Psoas muscle (tissue), 8 donors: ENCODE results near the gene DUSP10. TPM values are rescaled to one million over a fixed set of nuclear protein-coding genes. Genes with fewer than 3 reads are reported as not detected.
A peak's percentile ranks its signal among the peaks of the same experiment; 100 is the strongest.

Source experiments
- ATAC-seq, 4 donors: fragments of 200-7000 bp; cut with Tn5 transposase; one replicate each; pipeline ENCODE4 v1.9.1; 2020; ENCODE audit warnings: moderate library complexity in 3 of 4, mild to moderate bottlenecking in 2 of 4
- DNase-seq, 2 donors: peaks; one replicate each; pipeline ENCODE4 v3.0.0-alpha.2; 2020
- H3K27ac ChIP-seq: fragments of 200-600 bp; one replicate; pipeline ENCODE4 v1.8.0; 2022
- H3K27me3 ChIP-seq, 3 donors: fragments of 200-600 bp in 1 of 3; one replicate each; pipeline versions ENCODE4 v1.6.1 to v1.8.0; 2013 to 2022; ENCODE audit warnings: low read length in 2 of 3, mild to moderate bottlenecking in 2 of 3, moderate library complexity in 1 of 3; ENCODE audit not compliant: insufficient read depth in 3 of 3
- H3K36me3 ChIP-seq, 2 donors: fragments of 200-600 bp in 1 of 2; one replicate each; pipeline versions ENCODE4 v1.6.1 to v1.8.0; 2013 to 2022; ENCODE audit warnings: low read depth in 1 of 2, mild to moderate bottlenecking in 1 of 2, moderate library complexity in 1 of 2; ENCODE audit not compliant: insufficient read depth in 1 of 2
- H3K4me1 ChIP-seq: fragments of 200-600 bp; one replicate; pipeline ENCODE4 v1.8.0; 2022
- H3K4me3 ChIP-seq: fragments of 200-600 bp; one replicate; pipeline ENCODE4 v1.8.0; 2022; ENCODE audit warnings: mild to moderate bottlenecking
- H3K9me3 ChIP-seq: fragments of 200-600 bp; one replicate; pipeline ENCODE4 v1.8.0; 2022
- WGBS, 3 donors: extraction: QIAGEN DNeasy Blood & Tissue Kit; methylation state at CpG; one replicate each; pipeline versions ENCODE4 v1.1.6 to v1.1.7; 2013; 5-methylcytosine and 5-hydroxymethylcytosine counted together
- intact Hi-C, 2 donors: fragments of 100-400 bp; cut with DNase I; formaldehyde crosslinking; loops; one replicate each; pipeline versions ENCODE4 v1.11.0 to v1.14.2; 2022
- polyA plus RNA-seq, 3 donors: library from polyadenylated mRNA; stranded (reverse); fragments of 200-250 nt; gene quantifications; one replicate each; pipeline ENCODE4 v1.2.3, GENCODE V29; 2013
- total RNA-seq, 4 donors: library from RNA; stranded (reverse); fragmentation: NEBNext Ultra II Directional in 2 of 4; extraction: Animal tissue kit (Norgen Biotek cat#: 25700) in 2 of 4; gene quantifications; one replicate each; pipeline versions ENCODE4 v1.2.1 to v1.2.4, GENCODE V29; 2021 to 2023
- TF ChIP-seq, protein P1 (sequence below): fragments of 200-600 bp; IDR thresholded peaks from one replicate; pipeline ENCODE4 v1.8.0; 2022; ENCODE audit warnings: antibody characterized with exemption
- donor health status: healthy with polysubstance abuse.
- donor health status: DM: no; HTN: no; CAD: no; lungs with moderate emphysema.
- donor health status: Bipolar disorder and iron deficiency.
- donor health status: healthy.
- donor health status: DM: yes; HTN: yes; CAD: no.
- donor health status: DM: no; HTN: no; CAD: no.
- donor health status: DM: no; HTN: no; CAD: no.
- donor health status: DM: yes; HTN: yes; CAD: no.

The DUSP10 gene
- total and polyA plus RNA-seq, 7 donors, result 4.7 to 15.5 (median 5.9) TPM

- Histone ChIP-seq H3K9me3 (no peaks in the 10 kb centered on the region), H3K4me1 (peaks cover 78% of the 10 kb centered on the region), H3K27me3 (no peaks in the 10 kb centered on the region), H3K36me3 (no peaks in the 10 kb centered on the region), H3K4me3 (no peak overlapping the region), H3K27ac (peak overlapping the region; percentile 71)
- 42 to 76% (median 59%) methylated on average over 1 of the region's 1 CpG for WGBS, 3 donors
- DNase-seq (no peak), ATAC-seq (no peak)
- intact Hi-C loops, result no loop called here
- TF ChIP-seq, protein P1, sequence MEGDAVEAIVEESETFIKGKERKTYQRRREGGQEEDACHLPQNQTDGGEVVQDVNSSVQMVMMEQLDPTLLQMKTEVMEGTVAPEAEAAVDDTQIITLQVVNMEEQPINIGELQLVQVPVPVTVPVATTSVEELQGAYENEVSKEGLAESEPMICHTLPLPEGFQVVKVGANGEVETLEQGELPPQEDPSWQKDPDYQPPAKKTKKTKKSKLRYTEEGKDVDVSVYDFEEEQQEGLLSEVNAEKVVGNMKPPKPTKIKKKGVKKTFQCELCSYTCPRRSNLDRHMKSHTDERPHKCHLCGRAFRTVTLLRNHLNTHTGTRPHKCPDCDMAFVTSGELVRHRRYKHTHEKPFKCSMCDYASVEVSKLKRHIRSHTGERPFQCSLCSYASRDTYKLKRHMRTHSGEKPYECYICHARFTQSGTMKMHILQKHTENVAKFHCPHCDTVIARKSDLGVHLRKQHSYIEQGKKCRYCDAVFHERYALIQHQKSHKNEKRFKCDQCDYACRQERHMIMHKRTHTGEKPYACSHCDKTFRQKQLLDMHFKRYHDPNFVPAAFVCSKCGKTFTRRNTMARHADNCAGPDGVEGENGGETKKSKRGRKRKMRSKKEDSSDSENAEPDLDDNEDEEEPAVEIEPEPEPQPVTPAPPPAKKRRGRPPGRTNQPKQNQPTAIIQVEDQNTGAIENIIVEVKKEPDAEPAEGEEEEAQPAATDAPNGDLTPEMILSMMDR, result no peak
Measured at GRCh38 chr1:221728037-221728505, 13.8 kb downstream of the DUSP10 start.

DNA sequence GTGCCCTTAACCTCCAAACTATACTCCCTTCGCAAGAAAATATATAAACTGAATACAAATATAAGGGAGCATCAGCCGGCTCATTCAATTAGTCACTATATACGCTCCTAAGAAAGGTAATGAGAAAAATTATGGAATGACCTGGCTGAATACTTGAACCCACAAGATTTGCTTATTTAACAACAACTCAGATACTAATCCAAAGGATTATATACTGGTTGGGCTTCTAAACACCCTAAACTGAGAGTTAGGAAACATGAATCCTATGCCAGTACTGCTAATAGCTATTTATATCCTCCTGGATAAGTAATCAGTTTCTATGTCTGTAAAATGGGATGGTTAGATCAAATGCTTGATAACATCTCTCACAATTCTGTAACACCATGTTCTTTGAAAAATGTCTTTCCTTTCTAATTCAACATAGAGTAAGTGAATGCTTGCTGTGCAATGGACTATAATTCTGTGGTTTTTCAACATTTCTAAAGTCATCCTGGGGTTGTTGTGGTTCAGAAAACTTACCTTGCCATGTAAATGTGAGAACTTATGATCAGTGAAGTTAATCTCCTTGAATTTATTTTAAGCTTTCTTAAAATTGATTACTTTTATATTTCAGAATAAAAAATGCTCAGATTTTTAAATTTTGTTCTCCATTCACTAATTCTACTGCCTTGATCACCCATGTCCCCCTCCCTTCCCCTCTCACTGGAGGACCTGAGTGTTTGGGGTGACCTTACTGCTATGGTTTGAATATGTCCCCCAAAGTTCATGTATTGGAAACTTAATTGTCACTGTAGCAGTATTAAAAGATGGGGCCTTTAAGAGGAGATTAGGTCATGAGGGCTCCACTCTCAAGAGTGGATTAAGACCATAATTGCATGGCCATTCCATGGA lies 14.5 kb downstream of the DUSP10 start:
- Histone ChIP-seq H3K9me3 (no peaks in the 10 kb centered on the region), H3K4me3 (no peak overlapping the region), H3K36me3 (no peaks in the 10 kb centered on the region), H3K4me1 (peaks cover 78% of the 10 kb centered on the region), H3K27ac (peak overlapping the region; percentile 71), H3K27me3 (no peaks in the 10 kb centered on the region)
- ATAC-seq, result no peak
- TF ChIP-seq, protein P1, result no peak
- DNase-seq, result no peak
- WGBS, 3 donors, result 91 to 95% (median 93%) methylated on average over 3 of the region's 3 CpGs
- intact Hi-C loops, result no loop called here

DNA sequence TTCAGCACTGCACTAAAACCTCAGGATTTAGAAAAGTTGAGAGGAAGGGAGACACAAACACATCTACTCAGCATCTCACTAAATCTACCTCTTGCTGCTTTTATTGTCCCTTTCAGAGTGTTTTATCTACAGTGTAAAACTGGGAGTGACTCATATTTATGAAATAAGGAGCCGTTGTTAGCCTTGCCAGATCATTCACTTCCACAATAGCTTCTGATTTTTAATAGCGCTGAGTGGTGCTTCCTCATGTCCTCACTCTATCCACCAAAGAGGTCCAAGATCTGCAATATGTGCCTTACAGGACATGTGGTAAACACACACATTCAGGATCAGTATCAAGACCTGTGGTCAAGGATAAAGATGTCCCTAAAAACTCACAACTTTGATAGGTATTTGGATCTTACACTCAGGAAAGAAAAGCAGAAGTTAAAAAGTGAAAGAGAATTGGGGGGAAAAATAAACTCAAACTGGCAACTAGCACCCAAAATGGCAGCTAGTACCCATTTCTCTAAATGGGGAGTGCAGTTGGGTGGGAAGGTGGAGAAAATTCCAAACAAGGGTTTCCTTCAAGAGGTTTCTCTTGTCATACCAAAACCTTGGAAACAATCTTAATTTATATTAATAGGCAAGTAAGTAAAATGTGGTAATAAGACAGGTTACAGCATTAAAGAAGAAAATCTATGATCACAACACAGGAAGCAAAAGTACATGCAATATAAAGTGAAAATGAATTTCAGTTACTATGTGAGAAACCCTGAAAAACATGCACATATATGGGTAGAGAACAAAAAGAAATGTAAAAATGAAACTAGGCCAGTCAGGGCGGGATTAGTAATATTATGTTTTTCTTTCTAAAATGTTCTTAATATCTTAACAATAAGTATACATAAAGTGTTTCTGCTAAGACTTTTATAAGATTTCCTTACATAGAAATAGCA lies 15.9 kb downstream of the DUSP10 start:
- 54 to 73% (median 65%) methylated on average over 3 of the region's 3 CpGs for WGBS, 3 donors
- Histone ChIP-seq H3K9me3 (no peaks in the 10 kb centered on the region), H3K27ac (peak overlapping the region; percentile 71), H3K36me3 (no peaks in the 10 kb centered on the region), H3K4me3 (no peak overlapping the region), H3K4me1 (peaks cover 83% of the 10 kb centered on the region), H3K27me3 (no peaks in the 10 kb centered on the region)
- intact Hi-C loops, result no loop called here
- TF ChIP-seq, protein P1, result no peak
- peak in 3 of 4 donors; percentile 35 to 73 (median 39) for ATAC-seq
- no peak for DNase-seq

DNA sequence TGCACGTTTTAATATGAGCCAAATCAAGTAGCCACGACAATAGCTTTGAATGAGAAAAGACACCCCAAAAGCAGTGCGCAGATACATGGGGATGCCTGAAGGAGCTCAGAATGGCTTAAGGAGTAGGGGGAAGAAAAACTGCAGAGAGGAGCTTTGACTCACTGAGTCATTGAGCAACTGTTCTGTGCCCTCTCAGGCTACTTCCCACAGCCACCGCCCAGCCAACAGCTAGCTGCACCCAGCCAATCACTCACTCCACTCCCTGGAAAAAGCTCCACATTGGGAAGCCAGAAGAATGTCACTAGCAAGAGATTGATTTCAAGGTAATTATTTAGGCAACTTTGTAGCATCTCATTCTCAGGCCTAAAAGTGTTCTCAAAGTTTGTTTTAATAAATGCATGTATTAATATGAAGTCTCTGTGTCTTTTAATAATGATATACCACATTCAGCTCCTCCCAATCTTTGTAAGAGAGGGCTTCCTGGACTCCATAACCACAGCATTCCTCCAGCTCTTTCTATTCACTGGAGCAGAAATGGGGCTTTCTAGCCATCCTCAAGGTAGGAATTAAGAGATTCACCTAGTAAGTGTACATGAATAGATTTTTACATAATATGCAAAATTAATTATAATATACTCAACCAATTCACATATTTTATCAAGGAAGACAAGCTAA lies 16.8 kb downstream of the DUSP10 start:
- intact Hi-C loops, result no loop called here
- Histone ChIP-seq H3K36me3 (no peaks in the 10 kb centered on the region), H3K4me1 (peaks cover 84% of the 10 kb centered on the region), H3K27ac (peak overlapping the region; percentile 71), H3K9me3 (no peaks in the 10 kb centered on the region), H3K27me3 (no peaks in the 10 kb centered on the region), H3K4me3 (no peak overlapping the region)
- 49 to 71% (median 53%) methylated on average over 4 of the region's 4 CpGs for WGBS, 3 donors
- TF ChIP-seq, protein P1, result no peak
- peak; percentile 65 to 75 for DNase-seq
- peak; percentile 79 to 93 (median 92) for ATAC-seq
